KBM-7 (cell line): Measurements from ENCODE around the gene MTRR.

Experiments used
- DNase-seq: peaks from one replicate; pipeline ENCODE4 v3.0.0-alpha.2; 2015
- in situ Hi-C: fragments of 300-500 bp; cut with MboI; formaldehyde crosslinking; loops from 2 replicates; pipeline ENCODE4 v1.14.3; 2020; ENCODE audit warnings: low sequenced_read_pairs, low pct_unique_long_range_greater_than_20kb, mixed read lengths

The MTRR gene

GRCh38 chr5:7927466-7928375 lies 58.8 kb downstream of the MTRR start:
- DNase-seq = peak; percentile 81
- in situ Hi-C loops = loop anchor here (25.0 kb wide), 1 partner anchor 1285 kb away; no protein-coding TSS in a partner anchor

- DNase-seq = no peak
- in situ Hi-C loops = loop anchor here (25.0 kb wide), 1 partner anchor 1282 kb away; no protein-coding TSS in a partner anchor
Measured at GRCh38 chr5:7930011-7930410, 61.1 kb downstream of the MTRR start.

- in situ Hi-C loops = loop anchor here (25.0 kb wide), 1 partner anchor 1271 kb away; no protein-coding TSS in a partner anchor
- DNase-seq = no peak
Measured at GRCh38 chr5:7941692-7942091, 72.7 kb downstream of the MTRR start.

- in situ Hi-C loops = loop anchor here (25.0 kb wide), 1 partner anchor 1265 kb away; no protein-coding TSS in a partner anchor
- no peak for DNase-seq
Measured at GRCh38 chr5:7947301-7947700, 78.4 kb downstream of the MTRR start.
